ENCODE measurements around the gene MSRB2.

DNA sequence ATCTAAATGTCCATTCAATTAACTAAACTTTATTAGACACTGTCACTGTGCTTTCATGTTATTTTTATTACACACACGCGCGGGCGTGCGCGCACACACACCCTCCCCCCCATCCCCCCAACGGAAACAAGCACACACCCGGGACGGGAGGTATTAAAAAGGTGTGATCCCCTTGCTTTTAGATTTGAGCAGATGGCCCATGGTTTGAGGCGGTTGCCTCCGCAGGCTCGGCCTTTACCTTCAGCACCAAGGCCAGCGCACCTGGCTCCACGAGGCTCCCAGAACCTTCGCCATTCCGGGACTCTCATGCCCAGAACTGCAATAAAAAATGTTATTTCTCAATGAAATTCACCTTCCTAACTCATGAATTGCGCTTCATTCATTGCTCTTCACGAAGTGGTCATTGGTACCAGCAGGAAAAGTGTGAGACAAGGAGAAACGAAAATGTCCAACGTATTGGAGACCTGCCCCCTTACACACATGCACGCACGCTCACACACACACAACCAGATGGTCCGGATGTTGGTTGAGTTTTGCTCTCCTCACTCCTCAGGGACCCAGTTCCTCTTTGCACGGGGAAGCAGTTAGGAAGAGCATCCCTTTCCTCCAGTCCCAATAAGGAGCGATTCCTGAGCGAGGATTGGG lies 76.0 kb downstream of the MSRB2 start:
- TF ChIP-seq, protein P1, sequence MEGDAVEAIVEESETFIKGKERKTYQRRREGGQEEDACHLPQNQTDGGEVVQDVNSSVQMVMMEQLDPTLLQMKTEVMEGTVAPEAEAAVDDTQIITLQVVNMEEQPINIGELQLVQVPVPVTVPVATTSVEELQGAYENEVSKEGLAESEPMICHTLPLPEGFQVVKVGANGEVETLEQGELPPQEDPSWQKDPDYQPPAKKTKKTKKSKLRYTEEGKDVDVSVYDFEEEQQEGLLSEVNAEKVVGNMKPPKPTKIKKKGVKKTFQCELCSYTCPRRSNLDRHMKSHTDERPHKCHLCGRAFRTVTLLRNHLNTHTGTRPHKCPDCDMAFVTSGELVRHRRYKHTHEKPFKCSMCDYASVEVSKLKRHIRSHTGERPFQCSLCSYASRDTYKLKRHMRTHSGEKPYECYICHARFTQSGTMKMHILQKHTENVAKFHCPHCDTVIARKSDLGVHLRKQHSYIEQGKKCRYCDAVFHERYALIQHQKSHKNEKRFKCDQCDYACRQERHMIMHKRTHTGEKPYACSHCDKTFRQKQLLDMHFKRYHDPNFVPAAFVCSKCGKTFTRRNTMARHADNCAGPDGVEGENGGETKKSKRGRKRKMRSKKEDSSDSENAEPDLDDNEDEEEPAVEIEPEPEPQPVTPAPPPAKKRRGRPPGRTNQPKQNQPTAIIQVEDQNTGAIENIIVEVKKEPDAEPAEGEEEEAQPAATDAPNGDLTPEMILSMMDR (IDR thresholded peaks at IDR 0.05; ENCODE audit: insufficient read depth, low read length, poor library complexity, severe bottlenecking) = no peak
- no peak for TF ChIP-seq EZH2phosphoT487 (conservative IDR thresholded peaks at IDR 0.05; ENCODE audit: low read length)
